Aorta (tissue), 5 donors: ENCODE data around the gene TAF3. TPM values are rescaled to one million over a fixed set of nuclear protein-coding genes. Genes with fewer than 3 reads are reported as not detected.
A peak's percentile ranks its signal among the peaks of the same experiment; 100 is the strongest.
"Not testable (repeated sequence)": the region's sequence is repeated elsewhere in the genome, so short reads cannot be mapped to it uniquely, and the experiment has no call there.

Source experiments
- ATAC-seq: fragments of 200-7000 bp; cut with Tn5 transposase; one replicate; pipeline ENCODE4 v1.9.1; 2022; ENCODE audit warnings: moderate library complexity; ENCODE audit not compliant: low FRiP score
- DNase-seq, 2 donors: peaks; one replicate each; pipeline ENCODE4 v3.0.0-alpha.2; 2020
- H3K27ac ChIP-seq, 2 donors: one replicate each; pipeline ENCODE4 v1.5.1; 2013; ENCODE audit warnings: low read length in 2 of 2, mild to moderate bottlenecking in 2 of 2, moderate library complexity in 2 of 2, control low read depth in 1 of 2, inconsistent platforms in 1 of 2, low read depth in 1 of 2
- H3K27me3 ChIP-seq, 2 donors: one replicate each; pipeline ENCODE4 v1.6.1; 2013; ENCODE audit warnings: control low read depth in 1 of 2, low read length in 1 of 2, mild to moderate bottlenecking in 1 of 2, moderate library complexity in 1 of 2; ENCODE audit not compliant: insufficient read depth in 2 of 2, control insufficient read depth in 1 of 2
- H3K36me3 ChIP-seq, 2 donors: one replicate each; pipeline ENCODE4 v1.6.1; 2013; ENCODE audit warnings: control low read depth in 1 of 2, low read length in 1 of 2, mild to moderate bottlenecking in 1 of 2; ENCODE audit not compliant: insufficient read depth in 2 of 2, control insufficient read depth in 1 of 2
- H3K4me1 ChIP-seq, 2 donors: one replicate each; pipeline ENCODE4 v1.6.1; 2013; ENCODE audit warnings: low read length in 2 of 2, control low read depth in 1 of 2, mild to moderate bottlenecking in 1 of 2, moderate library complexity in 1 of 2; ENCODE audit not compliant: insufficient read depth in 2 of 2, control insufficient read depth in 1 of 2
- H3K4me3 ChIP-seq, 2 donors: one replicate each; pipeline ENCODE4 v1.5.1; 2013; ENCODE audit warnings: low read length in 2 of 2, control low read depth in 1 of 2, mild to moderate bottlenecking in 1 of 2
- H3K9me3 ChIP-seq: one replicate; pipeline ENCODE4 v1.6.1; 2013; ENCODE audit warnings: mild to moderate bottlenecking, low read length; ENCODE audit not compliant: control insufficient read depth
- WGBS, 2 donors: extraction: QIAGEN DNeasy Blood & Tissue Kit; methylation state at CpG; one replicate each; pipeline ENCODE4 v1.1.7; 2013; 5-methylcytosine and 5-hydroxymethylcytosine counted together
- intact Hi-C, 2 donors: fragments of 100-400 bp; cut with DNase I; formaldehyde crosslinking; loops; one replicate each; pipeline versions ENCODE4 v1.14.2 to v1.15.0; 2022
- polyA plus RNA-seq, 2 donors: library from polyadenylated mRNA; stranded (reverse); fragments of 200-250 nt; gene quantifications; one replicate each; pipeline ENCODE4 v1.2.3, GENCODE V29; 2013
- total RNA-seq, 2 donors: library from RNA; stranded (reverse); fragmentation: NEBNext Ultra II Directional; extraction: Animal tissue kit (Norgen Biotek cat#: 25700); gene quantifications; one replicate each; pipeline ENCODE4 v1.2.1, GENCODE V29; 2021
- donor health status: healthy with polysubstance abuse.
- donor health status: Bipolar disorder and iron deficiency.
- donor health status: DM: no; HTN: no; CAD: no.
- donor health status: DM: no; HTN: no; CAD: no.
- donor health status: DM: yes; HTN: yes; CAD: no.

The TAF3 gene
- total and polyA plus RNA-seq, 4 donors, result 3.4 to 11.4 (median 8.6) TPM

DNA sequence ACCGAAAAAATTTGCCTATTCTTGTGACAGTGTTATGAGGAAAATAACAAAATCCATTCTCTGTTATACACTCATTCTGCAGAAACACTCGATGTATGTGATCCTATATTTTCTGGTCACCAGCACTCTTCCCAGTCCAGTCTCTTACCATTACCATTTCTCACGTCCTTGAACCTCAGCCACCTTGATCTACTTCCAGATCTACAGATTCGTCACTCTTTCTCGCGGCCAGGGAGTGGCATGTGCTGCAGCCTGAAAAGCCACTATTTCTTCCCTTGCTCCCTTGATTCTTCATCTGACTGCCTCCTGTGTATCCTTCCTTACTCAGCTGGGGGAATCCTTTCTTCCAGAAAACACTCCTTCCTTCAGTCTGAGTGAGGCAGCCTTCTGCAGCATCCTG lies 14.1 kb upstream of the TAF3 start:
- WGBS, 2 donors, result 89 to 92% methylated on average over 6 of the region's 6 CpGs
- no peak overlapping the region for H3K4me3 ChIP-seq
- ATAC-seq (no peak), DNase-seq (no peak)
- intact Hi-C loops, result no loop called here
- H3K27ac ChIP-seq, result no peak overlapping the region
- H3K27me3 ChIP-seq, result no peaks in the 10 kb centered on the region
- H3K36me3 ChIP-seq, result peaks cover 9 to 13% of the 10 kb centered on the region in 2 donors
- no peaks in the 10 kb centered on the region for H3K4me1 ChIP-seq
- H3K9me3 ChIP-seq, result no peaks in the 10 kb centered on the region

DNA sequence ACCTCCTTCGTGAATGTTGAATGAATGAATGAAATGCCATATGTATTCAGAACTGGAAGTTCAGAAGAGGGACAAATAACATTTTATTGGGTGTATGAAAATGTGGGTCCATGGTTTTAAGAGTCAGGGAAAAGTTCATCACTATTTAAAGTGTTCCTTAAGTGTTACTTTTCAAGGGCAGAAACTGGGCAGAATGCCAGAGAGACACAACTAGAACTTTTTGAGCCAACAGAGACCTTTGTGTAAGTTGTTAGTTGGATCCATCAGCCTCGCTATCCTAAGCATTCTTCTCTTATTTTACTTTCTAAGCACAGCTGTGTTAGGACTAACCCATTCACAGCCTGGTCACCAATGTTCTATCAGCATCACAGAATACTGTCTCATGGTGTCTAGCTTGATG lies 13.6 kb upstream of the TAF3 start:
- peaks cover 9% of the 10 kb centered on the region in 2 donors for H3K36me3 ChIP-seq
- ATAC-seq (no peak), DNase-seq (no peak)
- H3K4me3 ChIP-seq, result no peak overlapping the region
- H3K9me3 ChIP-seq, result no peaks in the 10 kb centered on the region
- intact Hi-C loops, result no loop called here
- H3K4me1 ChIP-seq, result no peaks in the 10 kb centered on the region
- H3K27me3 ChIP-seq, result no peaks in the 10 kb centered on the region
- H3K27ac ChIP-seq, result no peak overlapping the region
- 62 to 69% methylated on average over 2 of the region's 2 CpGs for WGBS, 2 donors

- H3K4me3 ChIP-seq, result no peak overlapping the region
- 69 to 71% methylated on average over 4 of the region's 4 CpGs for whole genome bisulfite sequencing, 2 donors
- no peak for DNase-seq
- no peaks in the 10 kb centered on the region for H3K27me3 ChIP-seq
- no peak for ATAC-seq
- no peaks in the 10 kb centered on the region for H3K9me3 ChIP-seq
- intact Hi-C loops, result no loop called here
- no peak overlapping the region for H3K27ac ChIP-seq
- H3K4me1 ChIP-seq, result no peaks in the 10 kb centered on the region
- peaks cover 6 to 8% of the 10 kb centered on the region in 2 donors for H3K36me3 ChIP-seq
Measured at GRCh38 chr10:7808686-7809267, 9.5 kb upstream of the TAF3 start.

- Histone ChIP-seq H3K9me3 (no peaks in the 10 kb centered on the region), H3K4me3 (no peak overlapping the region), H3K27ac (no peak overlapping the region), H3K36me3 (no peaks in the 10 kb centered on the region), H3K27me3 (no peaks in the 10 kb centered on the region), H3K4me1 (no peaks in the 10 kb centered on the region)
- intact Hi-C loops, result loop anchor here in 1 of 2 donors (10.0 kb wide), 2 partner anchors 116 to 286 kb away; no protein-coding TSS in a partner anchor
- WGBS, 2 donors, result 74 to 75% methylated on average over 7 of the region's 7 CpGs
- DNase-seq (no peak), ATAC-seq (no peak)
Measured at GRCh38 chr10:7810443-7810842, 7.9 kb upstream of the TAF3 start.

- WGBS, 2 donors, result 71 to 77% methylated on average over 5 of the region's 5 CpGs
- ATAC-seq, result no peak
Measured at GRCh38 chr10:7811000-7811399, 7.3 kb upstream of the TAF3 start.

DNA sequence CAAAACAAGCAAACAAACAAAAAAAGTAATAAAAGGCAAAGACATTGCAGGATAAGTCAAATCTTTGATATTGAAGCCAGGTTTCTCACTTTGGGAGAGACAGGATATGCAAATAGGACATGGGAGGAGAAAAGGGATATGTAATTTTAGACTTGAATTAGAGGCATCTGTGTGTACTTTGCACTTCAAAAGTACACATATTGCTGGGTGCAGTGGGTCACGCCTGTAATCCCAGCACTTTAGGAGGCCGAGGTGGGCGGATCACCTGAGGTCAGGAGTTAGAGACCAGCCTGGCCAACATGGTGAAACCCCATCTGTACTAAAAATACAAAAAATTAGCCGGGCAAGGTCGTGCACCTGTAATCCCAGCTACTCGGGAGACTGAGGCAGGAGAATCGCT lies 6.6 kb upstream of the TAF3 start:
- not testable (repeated sequence) for H3K27me3 ChIP-seq, DNase-seq, H3K27ac ChIP-seq, ATAC-seq, H3K9me3 ChIP-seq, H3K4me1 ChIP-seq, H3K4me3 ChIP-seq, H3K36me3 ChIP-seq
- 74% methylated on average over 7 of the region's 7 CpGs for WGBS, 2 donors
- intact Hi-C loops, result loop anchor here in 1 of 2 donors (10.0 kb wide), 2 partner anchors 117 to 287 kb away; no protein-coding TSS in a partner anchor

More at GRCh38 chr10:7811000-7811399, 7.3 kb upstream of the TAF3 start:
- no peaks in the 10 kb centered on the region for H3K36me3 ChIP-seq
- no peak overlapping the region for H3K4me3 ChIP-seq
- H3K9me3 ChIP-seq, result no peaks in the 10 kb centered on the region
- DNase-seq, result no peak
- no peak overlapping the region for H3K27ac ChIP-seq
- intact Hi-C loops, result loop anchor here in 1 of 2 donors (10.0 kb wide), 2 partner anchors 116 to 286 kb away; no protein-coding TSS in a partner anchor
- H3K27me3 ChIP-seq, result no peaks in the 10 kb centered on the region
- no peaks in the 10 kb centered on the region for H3K4me1 ChIP-seq

DNA sequence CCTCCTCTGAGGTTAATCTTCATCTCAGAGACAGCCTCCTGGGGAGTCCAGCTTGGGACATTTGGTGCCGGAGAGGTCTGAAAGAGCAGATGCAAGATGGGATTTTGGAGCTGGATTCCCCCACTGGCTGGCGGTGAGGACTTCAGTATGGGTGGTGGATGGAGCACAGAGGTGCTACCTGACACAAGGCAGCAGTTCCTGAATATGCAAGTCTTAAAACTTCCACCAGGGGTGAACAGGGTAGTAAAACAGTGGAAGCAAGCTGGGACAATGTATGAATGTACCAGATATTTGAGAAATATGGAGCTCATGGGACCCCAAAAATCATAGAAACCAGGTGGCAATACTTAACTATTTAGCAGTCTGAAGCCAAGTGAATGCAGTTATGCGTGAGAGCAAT lies 4.8 kb upstream of the TAF3 start:
- Histone ChIP-seq H3K4me3 (no peak overlapping the region), H3K9me3 (no peaks in the 10 kb centered on the region), H3K27me3 (no peaks in the 10 kb centered on the region), H3K4me1 (no peaks in the 10 kb centered on the region), H3K27ac (no peak overlapping the region), H3K36me3 (no peaks in the 10 kb centered on the region)
- intact Hi-C loops, result loop anchor here in 1 of 2 donors (10.0 kb wide), 2 partner anchors 119 to 289 kb away; no protein-coding TSS in a partner anchor
- DNase-seq (no peak), ATAC-seq (no peak)
- 71 to 79% methylated on average over 3 of the region's 3 CpGs for WGBS, 2 donors

DNA sequence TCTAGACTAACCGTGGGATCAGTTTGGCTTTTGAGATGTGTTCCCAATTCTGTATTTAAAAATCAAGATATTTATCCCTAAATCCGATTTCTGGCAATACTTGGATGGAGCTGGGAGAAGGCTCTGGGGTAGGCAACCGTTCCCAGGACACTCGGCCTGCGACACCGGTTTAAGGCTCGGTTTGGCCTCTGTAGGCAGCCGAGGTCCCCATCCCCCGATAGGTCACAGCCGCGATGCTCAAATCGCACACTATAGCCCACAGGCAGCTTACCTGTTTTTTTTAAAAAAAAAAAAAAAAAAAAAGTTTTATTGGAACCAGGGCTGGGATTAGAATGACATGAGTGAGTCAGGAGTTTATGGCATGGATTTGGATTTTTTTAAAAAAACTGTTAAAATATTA lies 729 bp upstream of the TAF3 start:
- intact Hi-C loops, result loop anchor here in 1 of 2 donors (10.0 kb wide), 2 partner anchors 123 to 293 kb away; no protein-coding TSS in a partner anchor
- 13 to 18% methylated on average over 12 of the region's 12 CpGs for WGBS, 2 donors
- H3K27ac ChIP-seq, result no peak overlapping the region
- no peaks in the 10 kb centered on the region for H3K9me3 ChIP-seq
- H3K36me3 ChIP-seq, result no peaks in the 10 kb centered on the region
- H3K4me3 ChIP-seq, result peak overlapping the region; percentile 87 to 93
- DNase-seq (no peak), ATAC-seq (no peak)
- H3K4me1 ChIP-seq, result no peaks in the 10 kb centered on the region
- H3K27me3 ChIP-seq, result no peaks in the 10 kb centered on the region

- H3K27ac ChIP-seq, result peak overlapping the region in 1 of 2 donors; percentile 23
- intact Hi-C loops, result loop anchor here (1.0 to 10.0 kb wide), 4 partner anchors 29 to 293 kb away; partner anchors contain the start of gene ATP5F1C (in 2 of the 2)
- no peaks in the 10 kb centered on the region for H3K9me3 ChIP-seq
- H3K4me3 ChIP-seq, result peak overlapping the region; percentile 87 to 93
- WGBS, 2 donors, result 1% methylated on average over 10 of the region's 10 CpGs
- DNase-seq (no peak), ATAC-seq (no peak)
- H3K36me3 ChIP-seq, result no peaks in the 10 kb centered on the region
- no peaks in the 10 kb centered on the region for H3K27me3 ChIP-seq
- no peaks in the 10 kb centered on the region for H3K4me1 ChIP-seq
Measured at GRCh38 chr10:7817984-7818294, 366 bp upstream of the TAF3 start.
